Erythroblast (primary cell): ENCODE measurements around the gene CMTM3.

Experiments used
- GATA1 ChIP-seq: IDR thresholded peaks from 2 replicates; pipeline ENCODE4 v1.6.1; 2011; ENCODE audit warnings: low read depth, mild to moderate bottlenecking, control low read depth, low read length, moderate library complexity
- POLR2A ChIP-seq: IDR thresholded peaks from 2 replicates; pipeline ENCODE4 v1.6.1; 2011; ENCODE audit warnings: mild to moderate bottlenecking, low read length

- TF ChIP-seq POLR2A: no peak
- TF ChIP-seq GATA1: no peak
These were observed 47.5 kb downstream of the CMTM3 start for GRCh38 chr16:66651965-66652364.
